SU-DHL-6 (cell line): ENCODE measurements around the gene ANKRD33B.
"Not testable (repeated sequence)": the region's sequence is repeated elsewhere in the genome, so short reads cannot be mapped to it uniquely, and the experiment has no call there.

ENCODE experiments used
- H2AFZ ChIP-seq: fragments of 200-600 bp; sonication (generic); 2 replicates; pipeline ENCODE4 v1.6.1; 2014; ENCODE audit warnings: low read depth, mild to moderate bottlenecking, moderate library complexity, mixed read lengths, antibody characterized with exemption, low read length; ENCODE audit not compliant: severe bottlenecking
- H3F3A ChIP-seq: fragments of 200-600 bp; shearing (Covaris generic); 2 replicates; pipeline ENCODE4 v1.6.0; 2016; ENCODE audit warnings: antibody characterized with exemption, mild to moderate bottlenecking; ENCODE audit not compliant: insufficient read depth
- H3K27ac ChIP-seq: fragments of 200-600 bp; sonication (generic); 2 replicates; pipeline ENCODE4 v1.5.1; 2016; ENCODE audit warnings: low read depth, mild to moderate bottlenecking, low read length, moderate library complexity, mixed read lengths
- H3K27me3 ChIP-seq: fragments of 200-600 bp; sonication (generic), shearing (Covaris generic); 2 replicates; pipeline ENCODE4 v1.6.0; 2014; ENCODE audit warnings: mild to moderate bottlenecking, low read length
- H3K36me3 ChIP-seq: fragments of 200-600 bp; sonication (generic); 2 replicates; pipeline ENCODE4 v1.6.1; 2014; ENCODE audit warnings: mild to moderate bottlenecking, low read length, mixed read lengths
- H3K4me2 ChIP-seq: fragments of 300-600, 200-600 bp; shearing (Covaris generic), sonication (generic); 2 replicates; pipeline ENCODE4 v1.6.0; 2014; ENCODE audit warnings: low read length, low read depth, mild to moderate bottlenecking; ENCODE audit not compliant: poor library complexity, severe bottlenecking
- H3K4me3 ChIP-seq: fragments of 200-600 bp; sonication (generic); 2 replicates; pipeline ENCODE4 v1.5.1; 2014; ENCODE audit warnings: antibody characterized with exemption, low read length, mild to moderate bottlenecking, mixed read lengths; ENCODE audit not compliant: insufficient read depth, poor library complexity, severe bottlenecking
- H3K79me2 ChIP-seq: fragments of 200-600 bp; sonication (generic); 2 replicates; pipeline ENCODE4 v1.6.1; 2014; ENCODE audit warnings: mild to moderate bottlenecking, low read length, moderate library complexity; ENCODE audit not compliant: insufficient read depth
- H3K9ac ChIP-seq: fragments of 200-600 bp; sonication (generic); 2 replicates; pipeline ENCODE4 v1.7.0; 2014; ENCODE audit warnings: mild to moderate bottlenecking, low read length
- H3K9me2 ChIP-seq: fragments of 200-600 bp; sonication (generic); replicated peaks from 2 replicates; pipeline ENCODE4 v1.6.1; 2014; ENCODE audit warnings: low read length; ENCODE audit not compliant: insufficient read depth
- H3K9me3 ChIP-seq: fragments of 200-600 bp; sonication (generic); 2 replicates; pipeline ENCODE4 v1.6.1; 2014; ENCODE audit warnings: low read length, mixed read lengths; ENCODE audit not compliant: insufficient read depth
- H4K20me1 ChIP-seq: fragments of 200-600 bp; sonication (generic); 2 replicates; pipeline ENCODE4 v1.6.1; 2014; ENCODE audit warnings: low read depth, mild to moderate bottlenecking, antibody characterized with exemption, low read length, moderate library complexity, mixed read lengths
- EZH2phosphoT487 ChIP-seq: fragments of 200-600 bp; sonication (generic), shearing (Covaris generic); conservative IDR thresholded peaks from 2 replicates; pipeline ENCODE4 v1.6.1; 2018; ENCODE audit warnings: mild to moderate bottlenecking, antibody characterized with exemption, low read length, moderate library complexity, mixed read lengths
- TF ChIP-seq, protein P1 (sequence below): fragments of 200-600 bp; sonication (generic); IDR thresholded peaks from one replicate; pipeline ENCODE4 v1.5.1; 2017; ENCODE audit warnings: antibody characterized with exemption, mild to moderate bottlenecking, low read length, moderate library complexity; ENCODE audit not compliant: insufficient read depth, poor library complexity, severe bottlenecking

ANKRD33B gene

DNA sequence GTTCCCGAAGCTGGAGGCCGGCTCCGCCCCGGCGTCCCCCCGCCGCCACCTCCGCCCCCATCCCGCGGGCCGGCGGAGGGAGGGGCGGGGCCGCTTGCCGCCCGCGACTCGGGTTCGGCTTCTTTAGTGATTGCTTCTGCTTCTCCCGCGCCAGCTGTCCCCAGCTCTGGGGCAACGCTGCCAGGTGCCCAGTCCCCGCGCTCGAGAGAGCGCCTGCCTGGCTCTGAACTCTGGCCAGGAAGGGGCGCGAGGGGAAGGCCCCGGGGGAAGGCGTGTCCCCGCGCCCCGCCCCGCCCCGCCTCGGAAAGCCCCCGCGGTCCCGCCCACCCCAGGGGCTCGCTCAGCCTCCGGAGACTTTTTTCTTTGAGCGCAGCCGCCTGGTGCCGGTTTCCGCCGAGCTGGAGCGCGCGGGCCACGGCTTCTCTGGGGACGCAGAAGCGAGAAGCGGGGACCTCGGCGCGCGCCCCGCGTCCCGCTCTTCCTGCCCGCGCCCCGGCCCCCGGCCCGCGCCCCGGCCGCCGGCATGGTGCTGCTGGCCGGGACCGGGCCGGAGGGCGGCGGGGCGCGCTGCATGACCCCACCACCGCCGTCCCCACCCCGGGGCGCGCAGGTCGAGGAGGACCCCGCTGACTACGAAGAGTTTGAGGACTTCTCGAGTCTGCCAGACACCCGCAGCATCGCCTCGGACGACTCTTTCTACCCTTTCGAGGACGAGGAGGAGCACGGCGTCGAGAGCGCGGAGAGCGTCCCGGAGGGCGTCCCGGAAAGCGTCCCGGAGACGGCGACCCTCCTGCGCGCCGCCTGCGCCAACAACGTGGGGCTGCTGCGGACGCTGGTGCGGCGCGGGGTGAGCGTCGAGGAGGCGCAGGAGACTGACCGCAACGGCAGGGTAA is at the start of gene ANKRD33B:
Gene ANKRD33B (plus strand): TSS at position 126 of the 893 bp plus-strand sequence. CDS start 398 bp downstream, at position 524.
- peaks cover 48% of the 10 kb centered on the region for H3K79me2 ChIP-seq
- peak within 1 kb of the TSS; percentile 75 for H3K4me3 ChIP-seq
- no peak for TF ChIP-seq EZH2phosphoT487
- TF ChIP-seq, protein P1, sequence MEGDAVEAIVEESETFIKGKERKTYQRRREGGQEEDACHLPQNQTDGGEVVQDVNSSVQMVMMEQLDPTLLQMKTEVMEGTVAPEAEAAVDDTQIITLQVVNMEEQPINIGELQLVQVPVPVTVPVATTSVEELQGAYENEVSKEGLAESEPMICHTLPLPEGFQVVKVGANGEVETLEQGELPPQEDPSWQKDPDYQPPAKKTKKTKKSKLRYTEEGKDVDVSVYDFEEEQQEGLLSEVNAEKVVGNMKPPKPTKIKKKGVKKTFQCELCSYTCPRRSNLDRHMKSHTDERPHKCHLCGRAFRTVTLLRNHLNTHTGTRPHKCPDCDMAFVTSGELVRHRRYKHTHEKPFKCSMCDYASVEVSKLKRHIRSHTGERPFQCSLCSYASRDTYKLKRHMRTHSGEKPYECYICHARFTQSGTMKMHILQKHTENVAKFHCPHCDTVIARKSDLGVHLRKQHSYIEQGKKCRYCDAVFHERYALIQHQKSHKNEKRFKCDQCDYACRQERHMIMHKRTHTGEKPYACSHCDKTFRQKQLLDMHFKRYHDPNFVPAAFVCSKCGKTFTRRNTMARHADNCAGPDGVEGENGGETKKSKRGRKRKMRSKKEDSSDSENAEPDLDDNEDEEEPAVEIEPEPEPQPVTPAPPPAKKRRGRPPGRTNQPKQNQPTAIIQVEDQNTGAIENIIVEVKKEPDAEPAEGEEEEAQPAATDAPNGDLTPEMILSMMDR = no peak
- H3K9ac ChIP-seq = peak within 1 kb of the TSS; percentile 76
- peaks cover 23% of the 10 kb centered on the region for H3F3A ChIP-seq
- H4K20me1 ChIP-seq = no peaks in the 10 kb centered on the region
- H3K9me3 ChIP-seq = no peaks in the 10 kb centered on the region
- no peaks in the 10 kb centered on the region for H3K9me2 ChIP-seq
- no peaks in the 10 kb centered on the region for H3K27me3 ChIP-seq
- peak within 1 kb of the TSS; percentile 25 for H2AFZ ChIP-seq
- peak within 1 kb of the TSS; percentile 86 for H3K27ac ChIP-seq
- H3K4me2 ChIP-seq = peak within 1 kb of the TSS; percentile 76
- H3K36me3 ChIP-seq = no peaks in the 10 kb centered on the region

DNA sequence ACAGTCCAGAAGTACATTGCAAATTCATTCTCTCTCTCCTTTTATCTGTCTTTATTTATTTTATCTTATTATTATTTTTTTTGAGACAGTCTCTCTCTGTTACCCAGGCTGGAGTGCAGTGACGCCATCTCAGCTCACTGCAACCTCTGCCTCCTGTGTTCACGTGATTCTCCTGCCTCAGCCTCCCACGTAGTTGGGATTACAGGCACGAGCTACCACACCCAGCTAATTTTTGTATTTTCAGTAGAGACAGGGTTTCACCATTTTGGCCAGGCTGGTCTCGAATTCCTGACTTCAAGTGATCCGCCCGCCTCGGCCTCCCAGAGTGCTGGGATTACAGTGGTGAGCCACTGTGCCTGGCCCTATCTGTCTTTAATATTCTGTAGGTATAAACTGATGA is 49.3 kb upstream of the ANKRD33B start:
- H3K79me2 ChIP-seq, H3K4me3 ChIP-seq, H3K9me2 ChIP-seq, H3K9me3 ChIP-seq, H3K9ac ChIP-seq, H3F3A ChIP-seq, H4K20me1 ChIP-seq, H3K4me2 ChIP-seq, H3K36me3 ChIP-seq, H3K27me3 ChIP-seq, H2AFZ ChIP-seq, H3K27ac ChIP-seq: not testable (repeated sequence)

DNA sequence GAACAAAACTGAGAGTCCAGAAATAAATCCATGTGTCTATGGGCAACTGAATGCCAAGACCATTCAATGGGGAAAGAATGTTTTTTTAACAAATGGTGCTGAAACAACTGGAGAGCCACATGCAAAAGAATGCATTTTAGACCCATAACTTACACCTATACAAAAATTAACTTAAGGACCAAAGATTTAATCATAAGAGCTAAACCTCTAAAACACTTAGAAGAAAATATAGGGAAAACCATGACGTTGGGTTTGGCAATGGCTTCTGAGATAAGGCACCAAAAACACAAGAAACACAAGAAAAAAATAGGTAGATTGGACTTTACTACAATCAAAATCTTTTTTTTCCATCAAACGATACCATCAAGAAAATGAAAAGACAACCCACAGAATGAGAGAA is 48.4 kb upstream of the ANKRD33B start:
- no peak for TF ChIP-seq EZH2phosphoT487
- TF ChIP-seq, protein P1 = no peak
- no peaks in the 10 kb centered on the region for H3K9me3 ChIP-seq
- H2AFZ ChIP-seq = no peak overlapping the region
- H3K27me3 ChIP-seq = no peaks in the 10 kb centered on the region
- H3K36me3 ChIP-seq = no peaks in the 10 kb centered on the region
- H3K4me3 ChIP-seq = no peak overlapping the region
- H4K20me1 ChIP-seq = no peaks in the 10 kb centered on the region
- H3K79me2 ChIP-seq = no peaks in the 10 kb centered on the region
- H3K9me2 ChIP-seq = no peaks in the 10 kb centered on the region
- H3F3A ChIP-seq = no peaks in the 10 kb centered on the region
- no peak overlapping the region for H3K4me2 ChIP-seq
- no peak overlapping the region for H3K27ac ChIP-seq
- H3K9ac ChIP-seq = no peak overlapping the region

DNA sequence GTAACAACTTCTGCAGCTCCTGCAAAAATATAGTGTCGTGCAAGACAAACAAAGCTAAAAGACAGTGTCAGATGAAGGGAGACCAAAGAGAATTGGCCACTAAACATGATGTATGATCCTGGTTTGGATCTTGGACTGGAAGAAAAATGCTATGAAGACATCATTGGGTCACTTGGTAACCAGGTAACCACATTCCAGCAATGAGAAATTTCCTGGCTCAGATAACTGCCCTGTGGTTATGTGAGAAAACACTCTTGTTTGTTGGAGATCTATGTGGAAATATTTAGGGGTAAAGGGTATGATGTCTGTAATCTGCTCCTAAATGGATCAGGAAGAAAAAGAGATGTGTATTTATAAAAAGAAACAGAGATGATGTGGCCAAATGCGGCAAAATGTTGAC is 45.5 kb upstream of the ANKRD33B start:
- H3K27ac ChIP-seq = no peak overlapping the region
- no peaks in the 10 kb centered on the region for H3F3A ChIP-seq
- no peaks in the 10 kb centered on the region for H4K20me1 ChIP-seq
- H3K9ac ChIP-seq = no peak overlapping the region
- H3K36me3 ChIP-seq = no peaks in the 10 kb centered on the region
- H3K27me3 ChIP-seq = no peaks in the 10 kb centered on the region
- no peak overlapping the region for H3K4me3 ChIP-seq
- TF ChIP-seq, protein P1 = no peak
- no peak for TF ChIP-seq EZH2phosphoT487
- H3K79me2 ChIP-seq = no peaks in the 10 kb centered on the region
- H3K9me2 ChIP-seq = no peaks in the 10 kb centered on the region
- 0 out of 2 replicates have a peak, but pooled peaks cover 6% of the 10 kb centered on the region for H3K9me3 ChIP-seq
- H2AFZ ChIP-seq = no peak overlapping the region
- no peak overlapping the region for H3K4me2 ChIP-seq
